SK-N-SH (cell line): Measurements from ENCODE around the gene GPC5.

Source experiments
- CHD2 ChIP-seq: fragments of 150-350 bp; IDR thresholded peaks from 2 replicates; pipeline ENCODE4 v1.6.1; 2018; ENCODE audit warnings: low read length; ENCODE audit not compliant: partially characterized antibody
- CTCF ChIP-seq: fragments of 200-600 bp; sonication (generic); IDR thresholded peaks from 2 replicates; pipeline ENCODE4 v1.6.1; 2017; ENCODE audit warnings: antibody characterized with exemption, mild to moderate bottlenecking, moderate library complexity
- FOXM1 ChIP-seq: IDR thresholded peaks from 2 replicates; pipeline ENCODE4 v1.4.0; 2012; ENCODE audit warnings: low read depth, mild to moderate bottlenecking
- JUND ChIP-seq: IDR thresholded peaks from 2 replicates; pipeline ENCODE4 v1.4.0; 2012
- MAX ChIP-seq: IDR thresholded peaks from 2 replicates; pipeline ENCODE4 v1.4.0; 2012; ENCODE audit warnings: low read depth
- POLR2AphosphoS5 ChIP-seq: IDR thresholded peaks from 2 replicates; pipeline ENCODE4 v1.6.1; 2012; ENCODE audit warnings: low read depth, low read length
- RAD21 ChIP-seq: IDR thresholded peaks from 2 replicates; pipeline ENCODE4 v1.6.1; 2012; ENCODE audit warnings: mild to moderate bottlenecking, low read length
- RFX5 ChIP-seq: IDR thresholded peaks from 2 replicates; pipeline ENCODE4 v1.6.1; 2012; ENCODE audit warnings: mild to moderate bottlenecking, improper control_type of control experiment, low read length
- TF ChIP-seq, protein P1 (sequence below): fragments of 150-350 bp; IDR thresholded peaks from 2 replicates; pipeline ENCODE4 v1.6.1; 2017; ENCODE audit warnings: antibody characterized with exemption, low read length, low read depth, borderline replicate concordance

DNA sequence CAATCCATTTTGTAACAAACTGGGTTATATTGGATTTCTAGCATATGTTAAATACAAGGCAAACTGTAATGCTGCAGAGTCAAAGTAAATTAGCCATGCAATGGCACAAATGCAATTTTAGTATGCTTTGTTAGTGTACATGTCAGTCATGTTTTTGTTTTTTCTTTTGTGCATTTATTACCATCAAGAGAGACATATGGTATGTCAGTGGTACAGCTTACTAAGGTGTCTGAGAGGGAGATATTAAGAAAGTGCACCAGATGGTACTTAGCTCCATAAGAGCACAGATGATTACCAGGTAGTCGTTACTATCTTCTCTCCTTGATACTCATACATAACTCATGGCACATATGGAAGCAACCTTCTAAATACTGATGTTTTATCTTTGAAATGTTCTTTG lies 550.3 kb downstream of the GPC5 start:
- TF ChIP-seq POLR2AphosphoS5 (no peak), MAX (no peak), CTCF (no peak), FOXM1 (no peak), RFX5 (no peak), JUND (no peak), RAD21 (no peak), CHD2 (no peak)
- TF ChIP-seq, protein P1, sequence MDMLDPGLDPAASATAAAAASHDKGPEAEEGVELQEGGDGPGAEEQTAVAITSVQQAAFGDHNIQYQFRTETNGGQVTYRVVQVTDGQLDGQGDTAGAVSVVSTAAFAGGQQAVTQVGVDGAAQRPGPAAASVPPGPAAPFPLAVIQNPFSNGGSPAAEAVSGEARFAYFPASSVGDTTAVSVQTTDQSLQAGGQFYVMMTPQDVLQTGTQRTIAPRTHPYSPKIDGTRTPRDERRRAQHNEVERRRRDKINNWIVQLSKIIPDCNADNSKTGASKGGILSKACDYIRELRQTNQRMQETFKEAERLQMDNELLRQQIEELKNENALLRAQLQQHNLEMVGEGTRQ: no peak
